Uterus (tissue), 2 donors: ENCODE measurements around the gene GALNT2.

Experiments used
- POLR2A ChIP-seq, 2 donors: fragments of 450-650 bp; IDR thresholded peaks; one replicate each; pipeline ENCODE4 v1.6.1; 2016; ENCODE audit warnings: antibody characterized with exemption in 2 of 2, mild to moderate bottlenecking in 1 of 2, moderate library complexity in 1 of 2
- TF ChIP-seq, protein P1 (sequence below), 4 experiments: fragments of 200-600 bp in 2 of 4; fragments of 450-650 bp in 2 of 4; sonication (generic) in 2 of 4; IDR thresholded peaks; one replicate each; pipeline ENCODE4 v1.5.1; 2016 to 2019; ENCODE audit warnings: antibody characterized with exemption in 4 of 4, mild to moderate bottlenecking in 2 of 4, moderate library complexity in 1 of 4

DNA sequence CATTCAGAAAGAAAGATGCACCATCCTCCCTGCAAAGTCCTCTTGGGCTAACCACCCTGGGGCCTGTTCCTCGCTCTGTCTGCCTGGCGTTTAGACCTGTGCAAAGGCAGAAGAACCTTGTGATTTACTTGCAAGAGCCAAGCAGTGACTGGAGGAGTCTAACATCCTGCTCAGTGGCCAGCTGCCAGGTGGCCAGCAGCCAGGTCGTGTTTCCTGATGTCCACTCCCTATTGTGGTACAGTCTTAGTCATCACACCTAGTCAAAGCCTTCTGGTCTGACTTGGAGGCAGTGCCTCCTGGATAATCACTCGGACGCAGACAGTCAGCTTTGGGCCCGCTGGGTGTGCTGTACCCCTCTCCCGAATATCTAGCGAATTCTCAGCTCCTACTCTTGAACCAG is 241.0 kb downstream of the GALNT2 start:
- TF ChIP-seq, protein P1, sequence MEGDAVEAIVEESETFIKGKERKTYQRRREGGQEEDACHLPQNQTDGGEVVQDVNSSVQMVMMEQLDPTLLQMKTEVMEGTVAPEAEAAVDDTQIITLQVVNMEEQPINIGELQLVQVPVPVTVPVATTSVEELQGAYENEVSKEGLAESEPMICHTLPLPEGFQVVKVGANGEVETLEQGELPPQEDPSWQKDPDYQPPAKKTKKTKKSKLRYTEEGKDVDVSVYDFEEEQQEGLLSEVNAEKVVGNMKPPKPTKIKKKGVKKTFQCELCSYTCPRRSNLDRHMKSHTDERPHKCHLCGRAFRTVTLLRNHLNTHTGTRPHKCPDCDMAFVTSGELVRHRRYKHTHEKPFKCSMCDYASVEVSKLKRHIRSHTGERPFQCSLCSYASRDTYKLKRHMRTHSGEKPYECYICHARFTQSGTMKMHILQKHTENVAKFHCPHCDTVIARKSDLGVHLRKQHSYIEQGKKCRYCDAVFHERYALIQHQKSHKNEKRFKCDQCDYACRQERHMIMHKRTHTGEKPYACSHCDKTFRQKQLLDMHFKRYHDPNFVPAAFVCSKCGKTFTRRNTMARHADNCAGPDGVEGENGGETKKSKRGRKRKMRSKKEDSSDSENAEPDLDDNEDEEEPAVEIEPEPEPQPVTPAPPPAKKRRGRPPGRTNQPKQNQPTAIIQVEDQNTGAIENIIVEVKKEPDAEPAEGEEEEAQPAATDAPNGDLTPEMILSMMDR (IDR thresholded peaks at IDR 0.05), result no peak
- no peak for TF ChIP-seq POLR2A (IDR thresholded peaks at IDR 0.05)
